GM13976 (cell line): Measurements from ENCODE around the gene TBX1.

Source experiments
- DNase-seq: peaks from one replicate; pipeline ENCODE4 v3.0.0; 2012; ENCODE audit warnings: low spot score
- in situ Hi-C: fragments of 300-500 bp; cut with MboI; formaldehyde crosslinking; loops from one replicate; pipeline ENCODE4 v1.12.0; 2022; ENCODE audit warnings: low sequenced_read_pairs, mixed read lengths, inconsistent platforms; ENCODE audit not compliant: unreplicated experiment
- TF ChIP-seq, protein P1 (sequence below): IDR thresholded peaks from 2 replicates; pipeline ENCODE4 v1.5.1; 2012; ENCODE audit warnings: borderline replicate concordance, mild to moderate bottlenecking; ENCODE audit not compliant: insufficient read depth; ENCODE audit errors: extremely low read depth, missing control alignments, control extremely low read depth

Gene TBX1

DNA sequence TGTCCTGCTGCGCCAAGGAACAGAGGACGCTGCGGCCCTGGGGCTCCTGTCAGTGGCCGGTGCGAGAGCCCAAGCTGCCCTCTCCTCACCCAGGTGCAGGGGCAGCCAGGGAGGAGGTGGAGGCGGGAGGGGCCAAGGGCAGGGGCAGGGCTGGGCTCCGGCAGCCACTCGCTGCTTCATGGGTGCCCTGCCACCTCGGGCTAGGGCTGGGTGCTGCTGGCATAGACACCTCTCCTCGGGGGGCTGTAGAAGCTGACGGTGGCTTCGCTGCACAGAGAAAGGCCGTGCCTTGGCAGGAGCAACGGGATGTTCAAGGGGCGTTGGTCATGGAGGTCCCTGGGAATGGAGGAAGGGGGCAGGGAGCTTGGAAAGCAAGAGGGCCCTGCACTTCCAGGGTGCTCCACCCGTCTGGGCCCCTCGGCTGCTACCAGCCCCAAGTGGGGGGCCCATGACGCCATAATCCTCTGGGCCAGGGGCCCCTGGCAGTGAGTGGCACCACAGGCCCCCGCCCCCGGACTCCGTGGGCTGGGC, 1.6 kb upstream of the TBX1 start:
- TF ChIP-seq, protein P1, sequence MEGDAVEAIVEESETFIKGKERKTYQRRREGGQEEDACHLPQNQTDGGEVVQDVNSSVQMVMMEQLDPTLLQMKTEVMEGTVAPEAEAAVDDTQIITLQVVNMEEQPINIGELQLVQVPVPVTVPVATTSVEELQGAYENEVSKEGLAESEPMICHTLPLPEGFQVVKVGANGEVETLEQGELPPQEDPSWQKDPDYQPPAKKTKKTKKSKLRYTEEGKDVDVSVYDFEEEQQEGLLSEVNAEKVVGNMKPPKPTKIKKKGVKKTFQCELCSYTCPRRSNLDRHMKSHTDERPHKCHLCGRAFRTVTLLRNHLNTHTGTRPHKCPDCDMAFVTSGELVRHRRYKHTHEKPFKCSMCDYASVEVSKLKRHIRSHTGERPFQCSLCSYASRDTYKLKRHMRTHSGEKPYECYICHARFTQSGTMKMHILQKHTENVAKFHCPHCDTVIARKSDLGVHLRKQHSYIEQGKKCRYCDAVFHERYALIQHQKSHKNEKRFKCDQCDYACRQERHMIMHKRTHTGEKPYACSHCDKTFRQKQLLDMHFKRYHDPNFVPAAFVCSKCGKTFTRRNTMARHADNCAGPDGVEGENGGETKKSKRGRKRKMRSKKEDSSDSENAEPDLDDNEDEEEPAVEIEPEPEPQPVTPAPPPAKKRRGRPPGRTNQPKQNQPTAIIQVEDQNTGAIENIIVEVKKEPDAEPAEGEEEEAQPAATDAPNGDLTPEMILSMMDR: no peak
- in situ Hi-C loops: no loop called here
- DNase-seq: no peak

DNA sequence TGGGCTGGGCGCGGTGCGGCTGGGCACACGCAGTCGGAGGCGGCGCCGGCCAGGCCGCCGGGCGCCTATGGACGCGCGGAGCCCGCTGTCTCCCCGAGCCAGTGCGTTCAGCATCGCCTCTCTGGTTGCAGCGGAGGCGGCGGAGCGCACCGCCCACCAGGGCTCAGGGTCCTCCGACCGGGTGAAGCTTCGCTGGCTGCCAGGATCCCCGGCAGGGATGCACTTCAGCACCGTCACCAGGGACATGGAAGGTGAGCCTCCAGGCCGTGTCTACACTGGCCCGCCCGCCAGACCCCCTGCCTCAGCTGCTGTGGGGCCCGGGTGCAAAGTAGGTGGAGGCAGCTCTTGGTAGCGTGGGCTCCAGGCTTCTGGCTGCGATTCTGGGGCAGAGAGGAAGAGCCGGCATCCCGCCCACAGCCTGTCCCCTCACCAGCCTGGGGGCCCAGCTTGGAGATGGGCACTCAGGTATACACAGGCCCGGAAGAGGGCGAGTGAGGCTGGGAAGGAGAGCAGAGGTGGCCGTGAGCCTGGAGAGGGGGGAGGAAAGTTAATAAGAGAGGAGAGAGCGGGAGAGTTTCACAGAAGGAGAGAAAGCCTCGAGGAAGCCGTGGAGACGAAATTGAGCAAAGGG, 1.0 kb upstream of the TBX1 start:
- in situ Hi-C loops: no loop called here
- DNase-seq: no peak
- TF ChIP-seq, protein P1: no peak

DNA sequence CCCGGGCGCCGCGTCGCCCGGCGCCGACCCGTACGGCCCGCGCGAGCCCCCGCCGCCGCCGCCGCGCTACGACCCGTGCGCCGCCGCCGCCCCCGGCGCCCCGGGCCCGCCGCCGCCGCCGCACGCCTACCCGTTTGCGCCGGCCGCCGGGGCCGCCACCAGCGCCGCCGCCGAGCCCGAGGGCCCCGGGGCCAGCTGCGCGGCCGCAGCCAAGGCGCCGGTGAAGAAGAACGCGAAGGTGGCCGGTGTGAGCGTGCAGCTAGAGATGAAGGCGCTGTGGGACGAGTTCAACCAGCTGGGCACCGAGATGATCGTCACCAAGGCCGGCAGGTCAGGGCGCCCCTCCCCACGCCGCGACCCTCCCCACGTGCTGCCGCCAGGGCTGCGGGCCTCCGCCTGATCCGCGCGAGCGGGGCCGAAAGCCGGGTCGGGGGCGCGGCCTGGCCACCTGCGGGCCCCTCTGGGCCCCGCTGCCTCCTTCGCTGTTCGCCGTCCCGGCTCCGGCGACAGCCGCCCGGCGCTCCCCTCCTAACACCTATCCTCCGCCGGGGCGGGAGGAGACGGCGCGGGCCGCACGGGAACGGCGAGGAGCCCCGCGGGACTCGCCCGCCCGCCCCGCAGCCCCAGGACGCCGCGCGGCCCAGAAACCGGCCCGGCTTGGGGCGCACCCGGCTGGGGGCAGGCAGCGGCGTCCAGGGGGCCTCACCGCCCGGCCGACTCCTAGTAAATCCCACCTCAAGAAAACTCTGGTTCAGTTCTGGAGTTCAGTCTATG, 560 bp downstream of the TBX1 start:
- in situ Hi-C loops: no loop called here
- DNase-seq: no peak
- TF ChIP-seq, protein P1: no peak

DNA sequence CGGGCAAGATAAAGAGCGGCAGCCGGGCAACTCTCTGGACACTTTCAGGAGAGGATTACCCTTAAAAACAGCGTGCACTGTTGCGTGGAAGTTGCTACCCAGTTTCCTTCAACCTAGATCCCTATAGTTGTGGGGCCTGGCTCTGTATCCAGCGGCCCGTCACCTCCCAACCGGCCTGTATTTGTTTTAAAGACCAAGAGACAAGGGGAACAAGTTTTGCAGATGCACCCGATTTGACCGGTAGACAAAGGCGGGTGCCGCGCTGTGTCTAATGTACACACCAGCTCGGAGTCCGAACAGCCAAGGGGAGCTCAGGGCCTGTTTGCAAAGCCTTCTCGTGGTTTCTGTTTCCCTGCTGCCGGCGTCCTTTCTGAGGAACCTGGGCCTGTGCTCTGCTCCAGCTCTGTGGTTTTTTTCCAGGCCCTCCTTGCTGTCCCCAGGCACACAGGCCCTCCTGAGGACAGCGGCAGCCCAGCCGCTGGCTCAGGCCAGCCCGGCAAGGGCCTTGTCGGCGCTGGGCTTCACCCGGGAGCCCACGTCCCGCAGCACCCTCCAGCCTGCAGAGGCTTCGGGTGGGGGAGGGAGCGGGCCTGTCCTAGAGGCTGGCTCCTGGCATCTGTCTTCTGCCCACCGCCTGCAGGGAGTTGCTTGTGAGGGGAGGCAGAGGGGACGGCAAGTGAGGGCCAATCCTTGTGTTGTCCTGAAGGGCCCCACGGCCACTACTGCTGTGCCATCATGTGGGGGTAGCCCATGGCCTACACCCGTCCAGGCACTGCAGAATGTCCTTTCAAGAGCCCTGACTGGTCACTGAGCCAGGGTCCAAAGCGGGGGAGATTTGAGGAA, 1.4 kb downstream of the TBX1 start:
- in situ Hi-C loops: no loop called here
- TF ChIP-seq, protein P1: no peak
- DNase-seq: no peak

DNA sequence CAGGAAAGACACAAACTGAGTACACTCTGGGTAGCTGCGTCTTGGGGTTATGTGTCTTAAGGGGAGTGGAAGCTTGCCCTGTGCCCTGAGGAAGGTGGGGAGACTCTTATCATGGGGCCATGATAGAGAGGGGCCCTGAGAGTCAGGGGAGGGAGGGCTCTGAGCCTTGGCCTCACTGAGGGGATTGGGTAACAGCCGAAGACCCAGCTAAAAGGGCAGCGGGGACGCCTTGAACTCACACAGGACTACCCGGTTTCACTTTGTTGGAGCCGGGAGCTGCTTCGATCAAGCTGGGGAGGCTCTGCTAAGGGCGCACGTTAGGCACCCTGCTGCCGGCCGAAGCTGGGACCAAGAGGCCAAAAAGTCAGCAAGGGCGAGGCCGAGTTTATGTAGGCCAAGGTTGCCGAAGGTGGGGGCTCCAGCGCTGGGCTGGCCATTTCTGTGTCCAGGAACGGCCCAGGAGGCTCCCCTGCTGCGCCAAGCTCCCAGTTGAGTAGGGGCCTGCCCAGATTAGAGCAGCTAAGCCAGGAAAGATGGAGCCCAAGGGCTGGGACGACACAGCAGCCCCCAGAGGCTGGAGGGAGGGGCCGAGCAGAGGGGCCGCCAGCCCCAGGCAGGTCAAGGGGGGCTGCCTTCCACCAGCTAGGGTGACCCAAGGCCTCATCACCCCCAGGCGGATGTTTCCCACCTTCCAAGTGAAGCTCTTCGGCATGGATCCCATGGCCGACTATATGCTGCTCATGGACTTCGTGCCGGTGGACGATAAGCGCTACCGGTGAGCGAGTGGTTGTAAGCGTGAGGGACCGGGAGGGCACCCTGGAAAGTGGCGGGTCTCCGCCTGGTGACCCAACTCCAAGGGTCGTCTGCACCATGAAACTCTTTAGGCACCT, 2.2 kb downstream of the TBX1 start:
- in situ Hi-C loops: no loop called here
- DNase-seq: no peak
- TF ChIP-seq, protein P1: no peak
